H54 (cell line): ENCODE data around the gene KLLN.
A peak's percentile ranks its signal among the peaks of the same experiment; 100 is the strongest.

Experiments
- DNase-seq: peaks from one replicate; pipeline ENCODE4 v3.0.0; 2011; ENCODE audit warnings: low spot score, mixed read lengths; ENCODE audit not compliant: insufficient read length
- FAIRE-seq: peaks from 3 replicates; lab custom pipeline; 2011; peaks lifted over from hg19 to GRCh38; lab: Jason Lieb, UNC
- POLR2A ChIP-seq: IDR thresholded peaks from 2 replicates; pipeline ENCODE4 v1.6.1; 2011; ENCODE audit warnings: low read depth, mild to moderate bottlenecking, low read length

KLLN gene

DNA sequence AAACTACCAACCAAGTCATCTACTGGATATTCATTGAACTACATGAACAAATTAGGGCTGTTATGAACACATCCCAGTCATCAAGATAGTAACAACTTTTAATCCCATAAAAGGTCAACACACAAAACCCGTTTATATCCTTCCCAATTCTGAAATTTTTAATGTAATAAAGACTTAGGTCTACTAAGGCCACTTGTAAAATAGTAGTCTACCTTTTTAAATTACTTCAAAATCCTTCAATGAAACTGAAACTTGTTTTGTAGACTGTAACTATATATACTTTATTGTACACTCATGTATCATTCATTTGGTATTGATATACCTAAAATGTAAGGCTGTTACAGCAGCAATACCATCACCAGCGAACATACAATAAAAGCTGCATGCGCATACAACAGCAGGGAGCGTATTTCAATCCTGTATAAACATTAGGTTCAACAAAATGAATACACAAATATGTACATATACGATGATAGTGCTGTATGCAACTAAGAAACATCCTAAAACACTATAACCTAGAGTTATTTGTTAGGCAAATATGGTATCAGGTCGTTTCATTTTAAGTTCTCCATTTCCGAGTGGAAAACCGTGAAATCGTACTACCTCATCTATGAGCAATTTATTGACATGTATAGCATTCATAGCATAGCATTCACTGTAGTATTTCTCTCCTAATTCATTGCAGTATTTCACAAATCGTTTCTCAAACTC lies 46.3 kb downstream of the KLLN start:
- peak; percentile 83 for FAIRE-seq
- TF ChIP-seq POLR2A = no peak
- no peak for DNase-seq

GRCh38 chr10:87816163-87816897 lies 47.0 kb downstream of the KLLN start:
- no peak for FAIRE-seq
- DNase-seq = no peak
- TF ChIP-seq POLR2A = no peak
